ENCODE measurements around the gene NEBL.

- TF ChIP-seq, protein P1, sequence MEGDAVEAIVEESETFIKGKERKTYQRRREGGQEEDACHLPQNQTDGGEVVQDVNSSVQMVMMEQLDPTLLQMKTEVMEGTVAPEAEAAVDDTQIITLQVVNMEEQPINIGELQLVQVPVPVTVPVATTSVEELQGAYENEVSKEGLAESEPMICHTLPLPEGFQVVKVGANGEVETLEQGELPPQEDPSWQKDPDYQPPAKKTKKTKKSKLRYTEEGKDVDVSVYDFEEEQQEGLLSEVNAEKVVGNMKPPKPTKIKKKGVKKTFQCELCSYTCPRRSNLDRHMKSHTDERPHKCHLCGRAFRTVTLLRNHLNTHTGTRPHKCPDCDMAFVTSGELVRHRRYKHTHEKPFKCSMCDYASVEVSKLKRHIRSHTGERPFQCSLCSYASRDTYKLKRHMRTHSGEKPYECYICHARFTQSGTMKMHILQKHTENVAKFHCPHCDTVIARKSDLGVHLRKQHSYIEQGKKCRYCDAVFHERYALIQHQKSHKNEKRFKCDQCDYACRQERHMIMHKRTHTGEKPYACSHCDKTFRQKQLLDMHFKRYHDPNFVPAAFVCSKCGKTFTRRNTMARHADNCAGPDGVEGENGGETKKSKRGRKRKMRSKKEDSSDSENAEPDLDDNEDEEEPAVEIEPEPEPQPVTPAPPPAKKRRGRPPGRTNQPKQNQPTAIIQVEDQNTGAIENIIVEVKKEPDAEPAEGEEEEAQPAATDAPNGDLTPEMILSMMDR (IDR thresholded peaks at IDR 0.05) = no peak
- TF ChIP-seq POLR2A (IDR thresholded peaks at IDR 0.05) = no peak
- TF ChIP-seq POLR2AphosphoS5 (IDR thresholded peaks at IDR 0.05) = no peak
- TF ChIP-seq EP300 (IDR thresholded peaks at IDR 0.05) = no peak
Measured at GRCh38 chr10:20922451-20922850, 25.3 kb upstream of the NEBL start.
